ENCODE measurements around the gene LRMDA. TPM values are rescaled to one million over a fixed set of nuclear protein-coding genes. Genes with fewer than 3 reads are reported as not detected.

Gene LRMDA
- total RNA-seq, 4 donors from 2014 or later, result 9.8 to 18.6 (median 15.8) TPM

DNA sequence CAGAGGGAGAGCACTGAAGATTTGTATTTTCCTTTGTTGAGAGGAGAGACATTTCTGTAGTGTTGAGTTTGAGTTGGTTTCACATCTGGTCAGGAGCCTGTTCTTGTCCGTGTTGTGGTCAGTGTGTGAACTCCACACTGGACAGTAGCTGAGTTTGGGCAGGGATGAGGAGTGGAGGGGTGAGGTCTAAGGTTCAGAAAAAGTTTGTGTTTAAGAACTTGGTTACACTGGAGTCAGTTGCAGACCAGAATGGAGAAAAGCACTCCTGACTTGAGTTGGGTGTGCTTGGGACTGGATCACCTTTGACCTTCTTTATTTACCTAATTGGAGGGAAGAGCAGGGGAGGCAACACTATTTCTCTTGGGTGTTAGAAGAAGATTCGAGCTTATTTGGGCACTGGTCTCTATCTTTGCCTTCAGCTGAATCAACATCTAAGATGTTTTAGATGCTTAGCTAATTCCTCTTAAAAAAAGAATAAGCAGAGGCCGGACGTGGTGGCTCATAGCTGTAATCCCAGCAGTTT lies 8.9 kb downstream of the LRMDA start:
- WGBS, 2 donors, result 73 to 86% methylated on average over 4 of the region's 4 CpGs
- peaks cover 0 to 47% (median 0%) of the 10 kb centered on the region in 3 donors for H3K36me3 ChIP-seq
- no peak overlapping the region for H3K27ac ChIP-seq
- TF ChIP-seq EP300 (IDR thresholded peaks at IDR 0.05) (no peak), POLR2A (IDR thresholded peaks at IDR 0.05) (no peak)
- peaks cover 0 to 32% (median 7%) of the 10 kb centered on the region in 4 donors for H3K9me3 ChIP-seq
- H3K4me1 ChIP-seq, result no peaks in the 10 kb centered on the region
- no peak for DNase-seq (ENCODE audit: low spot score in 2 of 2)
- no peaks in the 10 kb centered on the region for H3K27me3 ChIP-seq
- H3K4me3 ChIP-seq, result no peak overlapping the region

GRCh38 chr10:75441196-75441595 lies 9.8 kb downstream of the LRMDA start:
- 81 to 84% methylated on average over 4 of the region's 4 CpGs for WGBS, 2 donors
- Histone ChIP-seq H3K9me3 (peaks cover 0 to 39% (median 7%) of the 10 kb centered on the region in 4 donors), H3K36me3 (peaks cover 0 to 55% (median 0%) of the 10 kb centered on the region in 3 donors), H3K4me3 (no peak overlapping the region), H3K4me1 (no peaks in the 10 kb centered on the region), H3K27me3 (no peaks in the 10 kb centered on the region), H3K27ac (no peak overlapping the region)
- TF ChIP-seq EP300 (IDR thresholded peaks at IDR 0.05) (no peak), CTCF (IDR thresholded peaks at IDR 0.05) (no peak), POLR2A (IDR thresholded peaks at IDR 0.05) (no peak)
- DNase-seq (ENCODE audit: low spot score in 2 of 2), result no peak

- Histone ChIP-seq H3K27me3 (no peaks in the 10 kb centered on the region), H3K36me3 (peaks cover 0 to 60% (median 0%) of the 10 kb centered on the region in 3 donors), H3K4me3 (no peak overlapping the region), H3K27ac (no peak overlapping the region), H3K9me3 (peaks cover 0 to 43% (median 7%) of the 10 kb centered on the region in 4 donors), H3K4me1 (no peaks in the 10 kb centered on the region)
- TF ChIP-seq CTCF (IDR thresholded peaks at IDR 0.05) (no peak), POLR2A (IDR thresholded peaks at IDR 0.05) (no peak), EP300 (IDR thresholded peaks at IDR 0.05) (no peak)
- no peak for DNase-seq (ENCODE audit: low spot score in 2 of 2)
Measured at GRCh38 chr10:75441682-75442081, 10.3 kb downstream of the LRMDA start.

- Histone ChIP-seq H3K9me3 (peaks cover 0 to 44% (median 7%) of the 10 kb centered on the region in 4 donors), H3K4me3 (no peak overlapping the region), H3K36me3 (peaks cover 0 to 69% (median 0%) of the 10 kb centered on the region in 3 donors), H3K27me3 (no peaks in the 10 kb centered on the region), H3K4me1 (peaks cover 0 to 4% (median 0%) of the 10 kb centered on the region in 4 donors), H3K27ac (no peak overlapping the region)
- WGBS, 2 donors, result 94 to 97% methylated on average over 2 of the region's 2 CpGs
- DNase-seq (ENCODE audit: low spot score in 2 of 2), result no peak
- no peak for TF ChIP-seq EP300 (IDR thresholded peaks at IDR 0.05)
- TF ChIP-seq CTCF (IDR thresholded peaks at IDR 0.05), result no peak
- no peak for TF ChIP-seq POLR2A (IDR thresholded peaks at IDR 0.05)
Measured at GRCh38 chr10:75443362-75443761, 11.9 kb downstream of the LRMDA start.

- Histone ChIP-seq H3K36me3 (peaks cover 0 to 55% (median 0%) of the 10 kb centered on the region in 3 donors), H3K4me1 (peaks cover 0 to 13% (median 3%) of the 10 kb centered on the region in 4 donors), H3K27me3 (no peaks in the 10 kb centered on the region), H3K27ac (no peak overlapping the region), H3K9me3 (peaks cover 0 to 44% (median 7%) of the 10 kb centered on the region in 4 donors), H3K4me3 (no peak overlapping the region)
- 84 to 90% methylated on average over 3 of the region's 3 CpGs for WGBS, 2 donors
- DNase-seq (ENCODE audit: low spot score in 2 of 2), result no peak
- TF ChIP-seq EP300 (IDR thresholded peaks at IDR 0.05) (no peak), POLR2A (IDR thresholded peaks at IDR 0.05) (no peak), CTCF (IDR thresholded peaks at IDR 0.05) (no peak)
Measured at GRCh38 chr10:75444781-75445386, 13.5 kb downstream of the LRMDA start.

Data from tibial nerve (tissue), 4 donors.